H9 (cell line): Measurements from ENCODE around the gene RNU6-1. TPM values are rescaled to one million over a fixed set of nuclear protein-coding genes. Genes with fewer than 3 reads are reported as not detected.

ENCODE experiments used
- DNase-seq: peaks from one replicate; pipeline ENCODE4 v3.0.0-alpha.2; 2017
- H2AFZ ChIP-seq: one replicate; pipeline ENCODE4 v1.6.1; 2013; ENCODE audit warnings: mild to moderate bottlenecking, low read length, control low read depth, moderate library complexity
- H2AK5ac ChIP-seq: 2 replicates; pipeline ENCODE4 v1.6.1; 2013; ENCODE audit warnings: low read length, control low read depth, mixed read lengths; ENCODE audit not compliant: insufficient read length
- H2BK120ac ChIP-seq: one replicate; pipeline ENCODE4 v1.6.1; 2013; ENCODE audit warnings: low read depth, mild to moderate bottlenecking, low read length, control low read depth, inconsistent platforms; ENCODE audit not compliant: poor library complexity, severe bottlenecking
- H2BK12ac ChIP-seq: 2 replicates; pipeline ENCODE4 v1.6.1; 2013; ENCODE audit warnings: low read length, control low read depth, mixed read lengths, low read depth; ENCODE audit not compliant: insufficient read length
- H2BK15ac ChIP-seq: 2 replicates; pipeline ENCODE4 v1.6.1; 2013; ENCODE audit warnings: low read depth, low read length, control low read depth
- H2BK20ac ChIP-seq: one replicate; pipeline ENCODE4 v1.6.1; 2013; ENCODE audit warnings: low read depth, mild to moderate bottlenecking, low read length, control low read depth, inconsistent platforms; ENCODE audit not compliant: poor library complexity, severe bottlenecking
- H2BK5ac ChIP-seq: 2 replicates; pipeline ENCODE4 v1.6.1; 2013; ENCODE audit warnings: low read length, control low read depth, mixed read lengths; ENCODE audit not compliant: insufficient read length
- H3K14ac ChIP-seq: 2 replicates; pipeline ENCODE4 v1.6.1; 2013; ENCODE audit warnings: low read length, control low read depth; ENCODE audit not compliant: insufficient read depth
- H3K18ac ChIP-seq: 2 replicates; pipeline ENCODE4 v1.6.1; 2013; ENCODE audit warnings: low read depth, mild to moderate bottlenecking, mixed read lengths, low read length, control low read depth; ENCODE audit not compliant: insufficient read length
- H3K23ac ChIP-seq: 2 replicates; pipeline ENCODE4 v1.6.1; 2013; ENCODE audit warnings: low read length, control low read depth, mixed read lengths, low read depth; ENCODE audit not compliant: insufficient read length
- H3K23me2 ChIP-seq: 2 replicates; pipeline ENCODE4 v1.6.1; 2013; ENCODE audit warnings: low read depth, mild to moderate bottlenecking, mixed read lengths, low read length, control low read depth; ENCODE audit not compliant: insufficient read length, poor library complexity, severe bottlenecking
- H3K27ac ChIP-seq: 2 replicates; pipeline ENCODE4 v1.5.1; 2013; ENCODE audit warnings: low read length, control low read depth, mixed read lengths, low read depth; ENCODE audit not compliant: insufficient read length
- H3K27me3 ChIP-seq: 2 replicates; pipeline ENCODE4 v1.6.1; 2013; ENCODE audit warnings: low read length, control low read depth, inconsistent platforms; ENCODE audit not compliant: insufficient read depth
- H3K4ac ChIP-seq: 2 replicates; pipeline ENCODE4 v1.6.1; 2013; ENCODE audit warnings: low read depth, mild to moderate bottlenecking, control low read depth, inconsistent platforms, low read length, moderate library complexity
- H3K4me1 ChIP-seq: 2 replicates; pipeline ENCODE4 v1.6.1; 2013; ENCODE audit warnings: low read length, control low read depth, inconsistent platforms; ENCODE audit not compliant: insufficient read depth
- H3K4me2 ChIP-seq: 2 replicates; pipeline ENCODE4 v1.6.1; 2013; ENCODE audit warnings: low read length, control low read depth, mixed read lengths; ENCODE audit not compliant: insufficient read length, insufficient read depth
- H3K56ac ChIP-seq: 2 replicates; pipeline ENCODE4 v1.6.1; 2013; ENCODE audit warnings: low read depth, mild to moderate bottlenecking, mixed read lengths, low read length, control low read depth; ENCODE audit not compliant: insufficient read length
- H3K79me1 ChIP-seq: 2 replicates; pipeline ENCODE4 v1.6.1; 2013; ENCODE audit warnings: low read depth, mild to moderate bottlenecking, moderate library complexity, low read length, control low read depth, inconsistent platforms; ENCODE audit not compliant: insufficient read depth, poor library complexity, severe bottlenecking
- H3K79me2 ChIP-seq: 2 replicates; pipeline ENCODE4 v1.6.1; 2013; ENCODE audit warnings: low read length, control low read depth, inconsistent platforms; ENCODE audit not compliant: insufficient read depth
- H3K9ac ChIP-seq: 2 replicates; pipeline ENCODE4 v1.6.1; 2013; ENCODE audit warnings: low read length, control low read depth, mixed read lengths; ENCODE audit not compliant: insufficient read length; ENCODE audit errors: extremely low read depth
- H3K9me3 ChIP-seq: one replicate; pipeline ENCODE4 v1.6.1; 2013; ENCODE audit warnings: low read depth, low read length, inconsistent platforms; ENCODE audit not compliant: control insufficient read depth
- H3T11ph ChIP-seq: one replicate; pipeline ENCODE4 v1.6.1; 2013; ENCODE audit warnings: mild to moderate bottlenecking, low read length, control low read depth, inconsistent platforms
- H4K20me1 ChIP-seq: one replicate; pipeline ENCODE4 v1.6.1; 2013; ENCODE audit not compliant: control insufficient read depth, insufficient read length, insufficient read depth
- H4K5ac ChIP-seq: 2 replicates; pipeline ENCODE4 v1.6.1; 2013; ENCODE audit warnings: low read depth, mild to moderate bottlenecking, mixed read lengths, low read length, control low read depth; ENCODE audit not compliant: insufficient read length
- H4K8ac ChIP-seq: replicated peaks from 2 replicates; pipeline ENCODE4 v1.6.1; 2013; ENCODE audit warnings: low read length, control low read depth, mixed read lengths, low read depth; ENCODE audit not compliant: insufficient read length
- H4K91ac ChIP-seq: 2 replicates; pipeline ENCODE4 v1.6.1; 2013; ENCODE audit warnings: low read depth, mild to moderate bottlenecking, moderate library complexity, mixed read lengths, low read length, control low read depth; ENCODE audit not compliant: insufficient read length
- H3K27ac Mint-ChIP-seq, 3 experiments: 2 replicates in 2 of 3; 3 replicates in 1 of 3; pipeline ENCODE4 v1.8.0; 2020 to 2021; ENCODE audit warnings: mixed read lengths in 3 of 3, mild to moderate bottlenecking in 1 of 3, moderate library complexity in 1 of 3
- H3K27me3 Mint-ChIP-seq: 2 replicates; pipeline ENCODE4 v1.8.0; 2021; ENCODE audit warnings: low read depth, mild to moderate bottlenecking, moderate library complexity, mixed read lengths
- H3K36me3 Mint-ChIP-seq, 3 experiments: 2 replicates in 2 of 3; 3 replicates in 1 of 3; pipeline ENCODE4 v1.8.0; 2020 to 2021; ENCODE audit warnings: low read depth in 3 of 3, mixed read lengths in 3 of 3; ENCODE audit not compliant: insufficient read depth in 1 of 3
- H3K4me1 Mint-ChIP-seq, 2 experiments: 2 replicates each; pipeline ENCODE4 v1.8.0; 2020; ENCODE audit warnings: mixed read lengths in 2 of 2
- H3K4me3 Mint-ChIP-seq, 2 experiments: 2 replicates in 1 of 2; 3 replicates in 1 of 2; pipeline ENCODE4 v1.8.0; 2020 to 2021; ENCODE audit warnings: mild to moderate bottlenecking in 2 of 2, mixed read lengths in 2 of 2, moderate library complexity in 1 of 2
- H3K9me3 Mint-ChIP-seq, 2 experiments: 2 replicates in 1 of 2; 3 replicates in 1 of 2; pipeline ENCODE4 v1.8.0; 2020; ENCODE audit warnings: mild to moderate bottlenecking in 2 of 2, mixed read lengths in 2 of 2, moderate library complexity in 1 of 2
- CTCF ChIP-seq: fragments of 200-600 bp; sonication (generic); conservative IDR thresholded peaks from 3 replicates; pipeline ENCODE4 v1.8.0; 2021; ENCODE audit warnings: antibody characterized with exemption, mild to moderate bottlenecking
- WGBS: extraction: QIAGEN DNeasy Blood & Tissue Kit; methylation state at CpG from one replicate; pipeline ENCODE4 v1.1.7; 2013; ENCODE audit warnings: missing lambda C conversion rate, low lambda C conversion rate, mixed read lengths; ENCODE audit not compliant: insufficient read length; ENCODE audit errors: extremely low coverage; 5-methylcytosine and 5-hydroxymethylcytosine counted together
- total RNA-seq: library from RNA; stranded (reverse); gene quantifications from 2 replicates; pipeline ENCODE4 v1.2.1, GENCODE V29; 2021

Gene RNU6-1
- total RNA-seq, 1 experiment from 2014 or later: not detected

- Histone ChIP-seq H2AFZ (no peak overlapping the region), H3K27ac (no peak overlapping the region), H2BK12ac (no peak overlapping the region), H3K23ac (no peak overlapping the region), H3T11ph (no peak overlapping the region), H2BK120ac (no peak overlapping the region), H3K4me2 (no peak overlapping the region), H3K79me2 (no peaks in the 10 kb centered on the region), H2BK5ac (no peak overlapping the region), H2BK20ac (no peak overlapping the region), H2BK15ac (no peak overlapping the region), H4K91ac (no peak overlapping the region), H4K20me1 (no peaks in the 10 kb centered on the region), H4K5ac (no peak overlapping the region), H3K23me2 (peaks cover 5% of the 10 kb centered on the region), H4K8ac (no peak overlapping the region), H3K56ac (no peak overlapping the region), H3K27me3 (no peaks in the 10 kb centered on the region; the same call in 1 of the 2 replicates), H3K9ac (no peak overlapping the region), H3K4ac (no peak overlapping the region), H3K14ac (no peak overlapping the region), H3K9me3 (no peaks in the 10 kb centered on the region), H3K18ac (no peak overlapping the region), H3K4me1 (no peaks in the 10 kb centered on the region; the same call in 1 of the 2 replicates), H3K79me1 (no peaks in the 10 kb centered on the region), H2AK5ac (no peak overlapping the region)
- no CpG with 5 or more reads among the region's 3 CpGs for WGBS
- no peak overlapping the region for H3K4me3 Mint-ChIP-seq
- H3K36me3 Mint-ChIP-seq: no peaks in the 10 kb centered on the region
- H3K4me1 Mint-ChIP-seq: peaks cover 19 to 20% of the 10 kb centered on the region in 2 experiments
- TF ChIP-seq CTCF: no peak
- no peak overlapping the region for H3K27ac Mint-ChIP-seq
- DNase-seq: no peak
- H3K9me3 Mint-ChIP-seq: no peaks in the 10 kb centered on the region; a peak in 1 of 5 replicates
- H3K27me3 Mint-ChIP-seq: peaks cover 15% of the 10 kb centered on the region
Observed at GRCh38 chr15:67880651-67881182, 40.9 kb upstream of the RNU6-1 start.
